HepG2 (cell line): ENCODE data around the gene NABP2. TPM values are rescaled to one million over a fixed set of nuclear protein-coding genes. Genes with fewer than 3 reads are reported as not detected.

Experiments
- CCDC6 ChIP-seq: sonication (generic); formaldehyde crosslinking; IDR thresholded peaks from 2 replicates; pipeline ENCODE4 v1.8.1; 2022; ENCODE audit warnings: mild to moderate bottlenecking, missing genetic modification reagents, moderate library complexity
- KLF12 ChIP-seq: sonication (generic); formaldehyde crosslinking; IDR thresholded peaks from 2 replicates; pipeline ENCODE4 v1.4.0; 2020; ENCODE audit warnings: missing genetic modification reagents, borderline replicate concordance
- KLF9 ChIP-seq: IDR thresholded peaks from 2 replicates; pipeline ENCODE4 v1.6.1; 2016; ENCODE audit warnings: low read depth
- RAD21 ChIP-seq: fragments of 450-650 bp; formaldehyde crosslinking; IDR thresholded peaks from 2 replicates; pipeline ENCODE4 v1.5.0; 2020; ENCODE audit warnings: mild to moderate bottlenecking
- RFX3 ChIP-seq: IDR thresholded peaks from 2 replicates; pipeline ENCODE4 v1.6.1; 2016; ENCODE audit warnings: missing biosample characterization, missing genetic modification reagents
- RXRB ChIP-seq: IDR thresholded peaks from 2 replicates; pipeline ENCODE4 v1.6.1; 2016; ENCODE audit warnings: borderline replicate concordance, missing genetic modification reagents, missing compliant biosample characterization
- SOX6 ChIP-seq, 2 experiments: fragments of 450-650 bp in 1 of 2; sonication (generic) in 1 of 2; formaldehyde crosslinking in 1 of 2; IDR thresholded peaks; 2 replicates each; pipeline versions ENCODE4 v1.4.0 to v1.6.1; 2017 to 2020; ENCODE audit warnings: antibody characterized with exemption in 1 of 2, mild to moderate bottlenecking in 1 of 2, missing genetic modification reagents in 1 of 2
- TSC22D2 ChIP-seq: sonication (generic); formaldehyde crosslinking; IDR thresholded peaks from 2 replicates; pipeline ENCODE4 v1.5.1; 2020; ENCODE audit warnings: missing genetic modification reagents, mild to moderate bottlenecking, borderline replicate concordance
- ZBTB7A ChIP-seq: sonication (generic); formaldehyde crosslinking; IDR thresholded peaks from 2 replicates; pipeline ENCODE4 v1.8.0; 2022; ENCODE audit warnings: mild to moderate bottlenecking, missing genetic modification reagents
- ZC3H4 ChIP-seq: sonication (generic); formaldehyde crosslinking; IDR thresholded peaks from 2 replicates; pipeline ENCODE4 v1.4.0; 2020; ENCODE audit warnings: missing genetic modification reagents, borderline replicate concordance
- ZNF317 ChIP-seq: sonication (generic); formaldehyde crosslinking; IDR thresholded peaks from 2 replicates; pipeline ENCODE4 v1.5.0; 2020; ENCODE audit warnings: mild to moderate bottlenecking, missing genetic modification reagents
- ZNF33B ChIP-seq: sonication (generic); formaldehyde crosslinking; IDR thresholded peaks from 2 replicates; pipeline ENCODE4 v1.5.1; 2020; ENCODE audit warnings: mild to moderate bottlenecking, missing genetic modification reagents
- ZNF34 ChIP-seq: sonication (generic); formaldehyde crosslinking; IDR thresholded peaks from 2 replicates; pipeline ENCODE4 v1.4.0; 2020; ENCODE audit warnings: mild to moderate bottlenecking, missing genetic modification reagents, borderline replicate concordance
- ZNF512 ChIP-seq: sonication (generic); formaldehyde crosslinking; IDR thresholded peaks from 2 replicates; pipeline ENCODE4 v1.4.0; 2020; ENCODE audit warnings: mild to moderate bottlenecking, missing genetic modification reagents
- ZNF615 ChIP-seq: sonication (generic); formaldehyde crosslinking; IDR thresholded peaks from 2 replicates; pipeline ENCODE4 v1.5.0; 2020; ENCODE audit warnings: mild to moderate bottlenecking, missing genetic modification reagents, borderline replicate concordance
- polyA plus RNA-seq, 8 experiments: library from polyadenylated mRNA; depleted of rRNA in 3 of 8; stranded (reverse) in 7 of 8; unstranded in 1 of 8; fragments of >200 nt; fragmentation: Illumina TruSeq in 4 of 8; extraction: Trizol in 4 of 8; gene quantifications; 2 replicates each; pipeline versions ENCODE4 v1.2.1 to v1.2.3, GENCODE V29; 2011 to 2016; ENCODE audit warnings: low read depth in 4 of 8, missing spikeins in 1 of 8, mixed read lengths in 1 of 8; ENCODE audit not compliant: insufficient read depth in 1 of 8
- total RNA-seq, 5 experiments: library from RNA; depleted of rRNA; stranded (reverse); fragments of >200 nt; fragmentation: Illumina TruSeq; extraction: Trizol; gene quantifications; 2 replicates each; pipeline ENCODE4 v1.2.3, GENCODE V29; 2016; ENCODE audit warnings: low read depth in 1 of 5
- TF ChIP-seq, protein P1 (sequence below): sonication (generic); formaldehyde crosslinking; IDR thresholded peaks from 2 replicates; pipeline ENCODE4 v1.5.1; 2020; ENCODE audit warnings: mild to moderate bottlenecking, missing genetic modification reagents, moderate library complexity
- TF ChIP-seq, protein P2 (sequence below): sonication (generic); formaldehyde crosslinking; IDR thresholded peaks from 2 replicates; pipeline ENCODE4 v1.4.0; 2020; ENCODE audit warnings: missing genetic modification reagents
- TF ChIP-seq, protein P3 (sequence below): sonication (generic); formaldehyde crosslinking; IDR thresholded peaks from 2 replicates; pipeline ENCODE4 v1.5.0; 2020; ENCODE audit warnings: mild to moderate bottlenecking, missing genetic modification reagents, moderate library complexity
- TF ChIP-seq, protein P4 (sequence below): sonication (generic); formaldehyde crosslinking; IDR thresholded peaks from 2 replicates; pipeline ENCODE4 v1.5.0; 2020; ENCODE audit warnings: mild to moderate bottlenecking, missing genetic modification reagents, borderline replicate concordance

NABP2 gene
- total and polyA plus RNA-seq, 2 of the 13 experiments (the other 11 are each of a cell fraction or from before 2014, with no cell fraction given) = 33.2 to 35.5 TPM

GRCh38 chr12:56266693-56267442 lies 42.7 kb downstream of the NABP2 start, which contains the start of gene COQ10A (continued):
- 0 out of 2 replicates have a peak, but pooled peaks have one; percentile 52 for TF ChIP-seq ZBTB7A (CRISPR knock-in tag)
- peak; percentile 30; the same call in 1 of the 2 replicates for TF ChIP-seq ZC3H4 (CRISPR knock-in tag)
- TF ChIP-seq, protein P1, sequence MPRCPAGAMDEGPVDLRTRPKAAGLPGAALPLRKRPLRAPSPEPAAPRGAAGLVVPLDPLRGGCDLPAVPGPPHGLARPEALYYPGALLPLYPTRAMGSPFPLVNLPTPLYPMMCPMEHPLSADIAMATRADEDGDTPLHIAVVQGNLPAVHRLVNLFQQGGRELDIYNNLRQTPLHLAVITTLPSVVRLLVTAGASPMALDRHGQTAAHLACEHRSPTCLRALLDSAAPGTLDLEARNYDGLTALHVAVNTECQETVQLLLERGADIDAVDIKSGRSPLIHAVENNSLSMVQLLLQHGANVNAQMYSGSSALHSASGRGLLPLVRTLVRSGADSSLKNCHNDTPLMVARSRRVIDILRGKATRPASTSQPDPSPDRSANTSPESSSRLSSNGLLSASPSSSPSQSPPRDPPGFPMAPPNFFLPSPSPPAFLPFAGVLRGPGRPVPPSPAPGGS = peak; percentile 85
- no peak for TF ChIP-seq KLF9 (CRISPR knock-in tag)
- TF ChIP-seq KLF12 (CRISPR knock-in tag) = no peak
- peak; percentile 93; the same call in 1 of the 2 replicates for TF ChIP-seq CCDC6 (CRISPR knock-in tag)
- TF ChIP-seq, protein P2, sequence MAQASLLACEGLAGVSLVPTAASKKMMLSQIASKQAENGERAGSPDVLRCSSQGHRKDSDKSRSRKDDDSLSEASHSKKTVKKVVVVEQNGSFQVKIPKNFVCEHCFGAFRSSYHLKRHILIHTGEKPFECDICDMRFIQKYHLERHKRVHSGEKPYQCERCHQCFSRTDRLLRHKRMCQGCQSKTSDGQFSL = no peak
- TF ChIP-seq TSC22D2 = 0 out of 2 replicates have a peak, but pooled peaks have one; percentile 57
- TF ChIP-seq, protein P3, sequence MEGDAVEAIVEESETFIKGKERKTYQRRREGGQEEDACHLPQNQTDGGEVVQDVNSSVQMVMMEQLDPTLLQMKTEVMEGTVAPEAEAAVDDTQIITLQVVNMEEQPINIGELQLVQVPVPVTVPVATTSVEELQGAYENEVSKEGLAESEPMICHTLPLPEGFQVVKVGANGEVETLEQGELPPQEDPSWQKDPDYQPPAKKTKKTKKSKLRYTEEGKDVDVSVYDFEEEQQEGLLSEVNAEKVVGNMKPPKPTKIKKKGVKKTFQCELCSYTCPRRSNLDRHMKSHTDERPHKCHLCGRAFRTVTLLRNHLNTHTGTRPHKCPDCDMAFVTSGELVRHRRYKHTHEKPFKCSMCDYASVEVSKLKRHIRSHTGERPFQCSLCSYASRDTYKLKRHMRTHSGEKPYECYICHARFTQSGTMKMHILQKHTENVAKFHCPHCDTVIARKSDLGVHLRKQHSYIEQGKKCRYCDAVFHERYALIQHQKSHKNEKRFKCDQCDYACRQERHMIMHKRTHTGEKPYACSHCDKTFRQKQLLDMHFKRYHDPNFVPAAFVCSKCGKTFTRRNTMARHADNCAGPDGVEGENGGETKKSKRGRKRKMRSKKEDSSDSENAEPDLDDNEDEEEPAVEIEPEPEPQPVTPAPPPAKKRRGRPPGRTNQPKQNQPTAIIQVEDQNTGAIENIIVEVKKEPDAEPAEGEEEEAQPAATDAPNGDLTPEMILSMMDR (CRISPR knock-in tag) = peak; percentile 89
- 0 out of 2 replicates have a peak, but pooled peaks have one; percentile 35 for TF ChIP-seq ZNF317
- peak; percentile 55; the same call in 1 of the 2 replicates for TF ChIP-seq RXRB (CRISPR knock-in tag)
- TF ChIP-seq ZNF615 (CRISPR knock-in tag) = no peak
- TF ChIP-seq RFX3 (CRISPR knock-in tag) = peak; percentile 63
- peak; percentile 88; the same call in 1 of the 2 replicates for TF ChIP-seq ZNF33B (CRISPR knock-in tag)
- TF ChIP-seq RAD21 (CRISPR knock-in tag) = peak; percentile 62
- TF ChIP-seq SOX6 (IDR thresholded peaks at IDR 0.05) = no peak
- TF ChIP-seq SOX6 (CRISPR knock-in tag; IDR thresholded peaks at IDR 0.05) = peak; percentile 60
- TF ChIP-seq, protein P4, sequence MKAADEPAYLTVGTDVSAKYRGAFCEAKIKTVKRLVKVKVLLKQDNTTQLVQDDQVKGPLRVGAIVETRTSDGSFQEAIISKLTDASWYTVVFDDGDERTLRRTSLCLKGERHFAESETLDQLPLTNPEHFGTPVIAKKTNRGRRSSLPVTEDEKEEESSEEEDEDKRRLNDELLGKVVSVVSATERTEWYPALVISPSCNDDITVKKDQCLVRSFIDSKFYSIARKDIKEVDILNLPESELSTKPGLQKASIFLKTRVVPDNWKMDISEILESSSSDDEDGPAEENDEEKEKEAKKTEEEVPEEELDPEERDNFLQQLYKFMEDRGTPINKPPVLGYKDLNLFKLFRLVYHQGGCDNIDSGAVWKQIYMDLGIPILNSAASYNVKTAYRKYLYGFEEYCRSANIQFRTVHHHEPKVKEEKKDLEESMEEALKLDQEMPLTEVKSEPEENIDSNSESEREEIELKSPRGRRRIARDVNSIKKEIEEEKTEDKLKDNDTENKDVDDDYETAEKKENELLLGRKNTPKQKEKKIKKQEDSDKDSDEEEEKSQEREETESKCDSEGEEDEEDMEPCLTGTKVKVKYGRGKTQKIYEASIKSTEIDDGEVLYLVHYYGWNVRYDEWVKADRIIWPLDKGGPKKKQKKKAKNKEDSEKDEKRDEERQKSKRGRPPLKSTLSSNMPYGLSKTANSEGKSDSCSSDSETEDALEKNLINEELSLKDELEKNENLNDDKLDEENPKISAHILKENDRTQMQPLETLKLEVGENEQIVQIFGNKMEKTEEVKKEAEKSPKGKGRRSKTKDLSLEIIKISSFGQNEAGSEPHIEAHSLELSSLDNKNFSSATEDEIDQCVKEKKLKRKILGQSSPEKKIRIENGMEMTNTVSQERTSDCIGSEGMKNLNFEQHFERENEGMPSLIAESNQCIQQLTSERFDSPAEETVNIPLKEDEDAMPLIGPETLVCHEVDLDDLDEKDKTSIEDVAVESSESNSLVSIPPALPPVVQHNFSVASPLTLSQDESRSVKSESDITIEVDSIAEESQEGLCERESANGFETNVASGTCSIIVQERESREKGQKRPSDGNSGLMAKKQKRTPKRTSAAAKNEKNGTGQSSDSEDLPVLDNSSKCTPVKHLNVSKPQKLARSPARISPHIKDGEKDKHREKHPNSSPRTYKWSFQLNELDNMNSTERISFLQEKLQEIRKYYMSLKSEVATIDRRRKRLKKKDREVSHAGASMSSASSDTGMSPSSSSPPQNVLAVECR (CRISPR knock-in tag) = peak; percentile 94
- no peak; the same call in 1 of the 2 replicates for TF ChIP-seq ZNF34 (CRISPR knock-in tag)
- no peak for TF ChIP-seq ZNF512
